Measurements from ENCODE around the gene XRCC4.

The XRCC4 gene

GRCh38 chr5:83396662-83397061 lies 319.3 kb downstream of the XRCC4 start:
- DNase-seq, result no peak

- no peak for DNase-seq
Observed at GRCh38 chr5:83397658-83398057, 320.3 kb downstream of the XRCC4 start.

- no peak for DNase-seq
Observed at GRCh38 chr5:83400241-83400640, 322.9 kb downstream of the XRCC4 start.

- DNase-seq, result no peak
Observed at GRCh38 chr5:83400701-83401100, 323.4 kb downstream of the XRCC4 start.

- DNase-seq, result no peak
Observed at GRCh38 chr5:83401122-83401731, 323.9 kb downstream of the XRCC4 start.

- DNase-seq, result no peak
Observed at GRCh38 chr5:83401775-83402174, 324.4 kb downstream of the XRCC4 start.
